WTC11 (cell line): ENCODE data around the gene MFSD1. TPM values are rescaled to one million over a fixed set of nuclear protein-coding genes. Genes with fewer than 3 reads are reported as not detected.

ENCODE experiments used
- ATAC-seq: fragments of 200-7000 bp; cut with Tn5 transposase; 2 replicates; pipeline ENCODE4 v1.10.0; 2021; ENCODE audit warnings: mild to moderate bottlenecking, moderate library complexity
- CTCF ChIA-PET: fragments of 300-600 bp; sonication (Branson Sonifier 250); formaldehyde crosslinking; loops from one replicate; lab custom pipeline; 2021; ENCODE audit warnings: antibody characterized with exemption; lab: Charles Lee
- POLR2A ChIA-PET: fragments of 350-600 bp; sonication (Branson Sonifier 250); formaldehyde crosslinking; loops from one replicate; lab custom pipeline; 2021; ENCODE audit warnings: antibody characterized with exemption; lab: Charles Lee
- DNase-seq: peaks from one replicate; pipeline ENCODE4 v3.0.0; 2021; ENCODE audit warnings: low spot score
- H3K27ac Mint-ChIP-seq: 2 replicates; pipeline ENCODE4 v1.8.0; 2021; ENCODE audit warnings: mixed read lengths
- H3K27me3 Mint-ChIP-seq: 2 replicates; pipeline ENCODE4 v1.8.0; 2021; ENCODE audit warnings: low read depth, mild to moderate bottlenecking, moderate library complexity, mixed read lengths
- H3K36me3 Mint-ChIP-seq: 2 replicates; pipeline ENCODE4 v1.8.0; 2021; ENCODE audit warnings: mixed read lengths
- H3K4me1 Mint-ChIP-seq: 2 replicates; pipeline ENCODE4 v1.8.0; 2022; ENCODE audit warnings: mixed read lengths
- H3K4me3 Mint-ChIP-seq: 2 replicates; pipeline ENCODE4 v1.8.0; 2021; ENCODE audit warnings: mild to moderate bottlenecking, moderate library complexity, mixed read lengths
- H3K9me3 Mint-ChIP-seq: 2 replicates; pipeline ENCODE4 v1.8.0; 2021; ENCODE audit warnings: mixed read lengths
- ARID4B ChIP-seq: sonication (generic); formaldehyde crosslinking; IDR thresholded peaks from 2 replicates; pipeline ENCODE4 v1.8.0; 2023; ENCODE audit warnings: missing genetic modification reagents, mild to moderate bottlenecking, borderline replicate concordance
- E2F1 ChIP-seq: sonication (generic); formaldehyde crosslinking; IDR thresholded peaks from 2 replicates; pipeline ENCODE4 v1.8.0; 2022; ENCODE audit warnings: mild to moderate bottlenecking, missing genetic modification reagents
- ERG ChIP-seq: fragments of 250-450 bp; sonication (Bioruptor Pico); IDR thresholded peaks from 2 replicates; pipeline ENCODE4 v1.8.0; 2021; ENCODE audit warnings: mild to moderate bottlenecking
- FOXP4 ChIP-seq: sonication (generic); formaldehyde crosslinking; IDR thresholded peaks from 2 replicates; pipeline ENCODE4 v1.8.0; 2022; ENCODE audit warnings: mild to moderate bottlenecking, missing genetic modification reagents
- IRF2 ChIP-seq: sonication (generic); formaldehyde crosslinking; IDR thresholded peaks from 2 replicates; pipeline ENCODE4 v1.8.0; 2022; ENCODE audit warnings: low read depth, missing genetic modification reagents, borderline replicate concordance
- MAX ChIP-seq: sonication (generic); formaldehyde crosslinking; IDR thresholded peaks from 2 replicates; pipeline ENCODE4 v1.8.0; 2022; ENCODE audit warnings: mild to moderate bottlenecking, missing genetic modification reagents
- OVOL2 ChIP-seq: fragments of 250-450 bp; sonication (Bioruptor Pico); IDR thresholded peaks from 2 replicates; pipeline ENCODE4 v1.9.0; 2021; ENCODE audit warnings: mild to moderate bottlenecking, borderline replicate concordance
- SMAD3 ChIP-seq: sonication (generic); formaldehyde crosslinking; IDR thresholded peaks from 2 replicates; pipeline ENCODE4 v1.8.0; 2022; ENCODE audit warnings: missing genetic modification reagents, mild to moderate bottlenecking, borderline replicate concordance
- TCF7 ChIP-seq: sonication (generic); formaldehyde crosslinking; IDR thresholded peaks from 2 replicates; pipeline ENCODE4 v1.8.0; 2022; ENCODE audit warnings: mild to moderate bottlenecking, low read depth, missing genetic modification reagents, moderate library complexity
- TEAD1 ChIP-seq: sonication (generic); formaldehyde crosslinking; IDR thresholded peaks from 2 replicates; pipeline ENCODE4 v1.8.0; 2022; ENCODE audit warnings: mild to moderate bottlenecking, missing genetic modification reagents
- USF2 ChIP-seq: sonication (generic); formaldehyde crosslinking; IDR thresholded peaks from 2 replicates; pipeline ENCODE4 v1.8.1; 2023; ENCODE audit warnings: mild to moderate bottlenecking, missing genetic modification reagents, moderate library complexity
- ZBTB43 ChIP-seq: sonication (generic); formaldehyde crosslinking; IDR thresholded peaks from 2 replicates; pipeline ENCODE4 v1.8.1; 2023; ENCODE audit warnings: mild to moderate bottlenecking, missing genetic modification reagents
- ZNF219 ChIP-seq: sonication (generic); formaldehyde crosslinking; IDR thresholded peaks from 2 replicates; pipeline ENCODE4 v1.8.0; 2023; ENCODE audit warnings: missing genetic modification reagents, mild to moderate bottlenecking, borderline replicate concordance
- ZNF263 ChIP-seq: sonication (generic); formaldehyde crosslinking; IDR thresholded peaks from 2 replicates; pipeline ENCODE4 v1.8.1; 2022; ENCODE audit warnings: low read depth, mild to moderate bottlenecking, moderate library complexity, missing genetic modification reagents
- total RNA-seq: library from RNA; stranded (reverse); gene quantifications from 3 replicates; pipeline ENCODE4 v1.2.3, GENCODE V29; 2021

The MFSD1 gene
- total RNA-seq, 1 experiment from 2014 or later = 8.2 TPM

DNA sequence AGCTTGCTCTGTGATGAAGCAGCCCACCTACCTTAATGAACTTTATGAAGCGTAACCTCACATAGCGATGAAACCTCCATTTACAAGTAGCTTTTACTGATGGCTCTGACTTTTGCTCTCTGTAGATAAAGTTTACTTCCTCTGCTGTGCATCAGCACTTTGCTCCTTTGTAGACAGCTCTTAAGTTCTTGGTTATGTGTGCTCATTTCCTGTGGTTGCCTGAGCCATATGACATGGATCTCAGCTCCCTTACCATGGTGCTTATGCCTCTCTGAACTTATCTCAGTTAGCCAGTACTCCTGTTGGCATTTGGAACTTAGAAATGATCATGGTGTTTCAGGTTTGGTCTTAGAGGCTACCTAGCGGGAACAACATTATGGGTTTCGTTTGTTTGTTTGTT lies 7.8 kb downstream of the MFSD1 start (continued):
- TF ChIP-seq ZBTB43 (CRISPR knock-in tag) = no peak
- TF ChIP-seq IRF2 (CRISPR knock-in tag) = no peak
- no peak for TF ChIP-seq E2F1 (CRISPR knock-in tag)
- no peak for TF ChIP-seq ZNF263 (CRISPR knock-in tag)
- no peak for TF ChIP-seq ZNF219 (CRISPR knock-in tag)

DNA sequence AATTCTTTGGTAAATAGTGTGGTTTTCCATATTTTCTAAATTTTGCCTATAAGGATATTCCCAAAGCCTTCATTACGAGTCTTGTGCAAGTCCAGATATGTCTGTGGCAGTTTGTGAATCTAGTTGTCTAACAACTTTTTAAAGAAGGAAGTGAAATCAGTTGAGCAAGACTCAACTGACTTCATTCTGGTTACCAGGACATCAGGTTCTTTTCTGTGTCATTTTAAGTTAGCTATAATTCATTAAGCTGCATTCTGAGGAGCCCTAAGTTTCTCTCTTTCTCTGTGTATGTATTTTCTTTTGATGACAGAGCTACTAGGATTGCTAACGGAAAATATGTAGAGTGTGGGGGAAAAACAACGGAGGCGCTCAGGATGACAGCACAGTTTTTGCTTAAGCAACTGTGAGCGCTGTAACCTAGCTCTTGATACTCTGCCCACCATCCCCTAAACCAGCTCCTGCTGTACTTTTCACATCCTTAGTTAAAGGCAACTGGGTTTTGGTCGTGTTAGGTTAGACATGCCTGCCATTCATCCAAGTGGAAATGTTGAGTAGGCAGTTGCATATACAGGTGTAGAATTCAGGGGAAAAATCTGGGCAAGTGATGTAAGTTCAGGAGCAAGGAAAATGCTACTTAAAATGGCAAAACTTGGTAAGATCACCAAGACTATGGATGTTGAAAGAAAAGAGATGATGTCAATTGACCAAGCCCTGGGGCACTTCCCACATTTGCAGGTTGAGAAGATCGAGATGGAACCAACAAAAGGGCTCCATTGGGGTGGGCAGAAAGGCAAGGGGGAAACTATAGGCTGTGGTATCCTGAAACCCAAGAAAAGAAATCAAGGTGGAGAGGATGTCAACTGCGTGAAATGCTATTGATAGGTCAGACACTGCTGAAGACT lies 9.2 kb downstream of the MFSD1 start:
- ATAC-seq (no peak), DNase-seq (no peak)
- H3K9me3 Mint-ChIP-seq = no peaks in the 10 kb centered on the region
- H3K4me3 Mint-ChIP-seq = no peak overlapping the region
- TF ChIP-seq ARID4B (CRISPR knock-in tag) = no peak
- no peak for TF ChIP-seq TEAD1 (CRISPR knock-in tag)
- no peak for TF ChIP-seq OVOL2 (CRISPR knock-in tag)
- no peak for TF ChIP-seq USF2 (CRISPR knock-in tag)
- no peak for TF ChIP-seq MAX (CRISPR knock-in tag)
- no peak for TF ChIP-seq ERG (CRISPR knock-in tag)
- TF ChIP-seq FOXP4 (CRISPR knock-in tag) = no peak
- TF ChIP-seq SMAD3 (CRISPR knock-in tag) = no peak
- TF ChIP-seq TCF7 (CRISPR knock-in tag) = no peak
- ChIA-PET POLR2A (no interaction called here), CTCF (interaction anchor here (0.9 kb wide), 1 partner anchor 19 kb away, joined by 5 read pairs; no protein-coding TSS in a partner anchor)
- no peak overlapping the region for H3K27ac Mint-ChIP-seq
- no peaks in the 10 kb centered on the region for H3K4me1 Mint-ChIP-seq
- H3K27me3 Mint-ChIP-seq = no peaks in the 10 kb centered on the region
- no peaks in the 10 kb centered on the region for H3K36me3 Mint-ChIP-seq
